ENCODE data around the gene PRKAR1B. TPM values are rescaled to one million over a fixed set of nuclear protein-coding genes. Genes with fewer than 3 reads are reported as not detected.
"Not testable (repeated sequence)": the region's sequence is repeated elsewhere in the genome, so short reads cannot be mapped to it uniquely, and the experiment has no call there.

PRKAR1B gene
- total RNA-seq, 2 donors from 2014 or later = 15.8 to 19.8 TPM

- DNase-seq (peak; percentile 3), ATAC-seq (no peak)
- intact Hi-C loops (cut with DNase I) = loop anchor here (5.0 to 10.0 kb wide), 2 partner anchors 306 to 314 kb away; no protein-coding TSS in a partner anchor
Observed at GRCh38 chr7:638256-639011, 88.6 kb downstream of the PRKAR1B start.

GRCh38 chr7:637826-638225 lies 89.3 kb downstream of the PRKAR1B start:
- ATAC-seq = no peak
- DNase-seq = peak; percentile 0
- intact Hi-C loops (cut with DNase I) = loop anchor here (5.0 to 10.0 kb wide), 2 partner anchors 306 to 313 kb away; no protein-coding TSS in a partner anchor

DNA sequence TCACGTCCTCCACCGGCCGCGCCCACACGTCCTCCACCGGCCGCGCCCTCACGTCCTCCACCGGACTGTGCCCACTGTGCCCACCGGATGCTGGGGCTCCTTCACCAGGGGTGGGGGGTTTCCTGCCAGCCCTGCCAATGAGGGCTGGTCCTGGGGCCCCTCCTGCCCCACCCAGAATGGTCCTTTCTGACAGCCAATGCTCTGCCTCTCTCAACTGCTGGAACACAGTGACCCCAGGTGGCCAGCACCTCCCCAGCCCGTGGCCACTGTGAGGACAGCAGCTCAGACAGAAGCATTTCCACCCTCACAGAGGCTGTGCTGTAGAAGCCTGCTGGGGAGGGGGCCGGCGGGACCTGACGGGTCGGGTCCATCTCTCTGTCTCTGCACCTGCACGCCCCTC lies 90.7 kb downstream of the PRKAR1B start:
- intact Hi-C loops (cut with DNase I) = loop anchor here (5.0 to 10.0 kb wide), 2 partner anchors 304 to 312 kb away; no protein-coding TSS in a partner anchor
- peak; percentile 38 to 54 for ATAC-seq
- DNase-seq = no peak

- not testable (repeated sequence) for ATAC-seq
- intact Hi-C loops (cut with DNase I) = loop anchor here (5.0 to 10.0 kb wide), 2 partner anchors 304 to 311 kb away; no protein-coding TSS in a partner anchor
- peak; percentile 11 for DNase-seq
Observed at GRCh38 chr7:635687-636382, 91.2 kb downstream of the PRKAR1B start.

DNA sequence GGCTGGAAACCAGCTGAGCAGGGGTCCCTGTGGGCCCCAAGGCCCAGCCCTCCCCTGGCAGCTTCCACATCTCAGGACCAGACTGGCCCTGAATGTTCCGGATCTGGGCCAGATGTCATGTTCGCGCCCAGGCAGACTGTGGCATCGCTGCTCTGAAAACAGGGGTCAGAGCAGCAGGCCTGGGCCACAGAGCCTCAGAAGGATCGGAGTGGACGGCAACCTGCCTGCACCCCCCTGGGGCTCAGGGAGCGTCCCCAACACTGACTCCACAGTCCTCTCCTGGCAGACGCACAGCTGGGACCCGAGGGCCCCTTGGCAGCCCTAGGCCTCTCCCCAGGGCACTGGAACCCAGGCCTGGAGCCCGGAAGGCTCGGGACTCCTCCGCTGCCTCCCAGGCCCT lies 91.9 kb downstream of the PRKAR1B start:
- intact Hi-C loops (cut with DNase I) = loop anchor here (5.0 to 10.0 kb wide), 2 partner anchors 303 to 310 kb away; no protein-coding TSS in a partner anchor
- no peak for ATAC-seq
- DNase-seq = no peak

GRCh38 chr7:633381-634018 lies 93.6 kb downstream of the PRKAR1B start:
- DNase-seq = no peak
- no peak for ATAC-seq
- intact Hi-C loops (cut with DNase I) = loop anchor here in 1 of 2 donors (10.0 kb wide), 1 partner anchor 309 kb away; no protein-coding TSS in a partner anchor

DNA sequence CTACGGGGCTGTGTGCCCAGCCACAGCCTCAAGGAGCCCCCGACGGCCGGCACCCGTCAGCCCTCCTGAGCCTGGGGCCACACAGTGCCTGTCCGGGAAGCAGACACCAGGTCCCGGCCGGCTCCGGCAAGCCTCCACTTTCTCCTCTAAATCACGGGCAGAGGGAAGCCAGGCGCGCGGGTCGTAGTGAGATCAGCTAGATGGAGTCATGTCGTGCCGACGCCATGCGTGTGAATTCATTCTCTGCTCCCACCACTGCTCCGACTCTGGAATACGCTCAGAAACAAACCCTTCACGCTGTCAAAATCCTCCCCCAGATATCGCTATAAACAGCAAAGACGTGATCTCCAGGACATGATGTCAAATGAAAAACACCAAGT lies 94.3 kb downstream of the PRKAR1B start:
- no peak for ATAC-seq
- intact Hi-C loops (cut with DNase I) = loop anchor here in 1 of 2 donors (10.0 kb wide), 1 partner anchor 308 kb away; no protein-coding TSS in a partner anchor

GRCh38 chr7:631964-632830 lies 94.9 kb downstream of the PRKAR1B start:
- intact Hi-C loops (cut with DNase I) = loop anchor here in 1 of 2 donors (10.0 kb wide), 1 partner anchor 307 kb away; no protein-coding TSS in a partner anchor
- DNase-seq (peak; percentile 10), ATAC-seq (no peak)

More for the DNA sequence above, 94.3 kb downstream of the PRKAR1B start:
- DNase-seq = no peak

GRCh38 chr7:631291-631711 lies 95.8 kb downstream of the PRKAR1B start:
- ATAC-seq (no peak), DNase-seq (peak; percentile 9)
- intact Hi-C loops (cut with DNase I) = loop anchor here in 1 of 2 donors (10.0 kb wide), 1 partner anchor 306 kb away; no protein-coding TSS in a partner anchor

DNA sequence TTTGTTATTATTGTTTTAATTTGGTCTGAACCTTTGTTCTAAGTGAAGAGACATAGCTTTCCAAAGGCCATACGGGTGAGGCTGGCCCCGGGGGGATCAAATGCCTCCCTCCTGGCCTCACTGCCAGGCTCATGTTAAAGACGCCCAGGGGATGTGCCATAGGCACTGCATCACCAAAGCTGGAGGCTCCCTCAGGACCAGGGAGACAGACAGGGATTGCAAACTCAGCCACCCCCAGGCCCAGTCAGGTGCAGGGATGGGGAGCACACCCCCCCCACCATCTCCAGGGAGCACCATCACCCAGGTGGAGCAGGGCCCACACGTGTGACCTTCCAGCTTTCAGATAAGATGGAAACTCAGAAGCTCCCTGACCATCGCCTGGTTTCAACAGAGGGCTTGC lies 96.5 kb downstream of the PRKAR1B start:
- DNase-seq (no peak), ATAC-seq (no peak)
- intact Hi-C loops (cut with DNase I) = loop anchor here in 1 of 2 donors (10.0 kb wide), 1 partner anchor 306 kb away; no protein-coding TSS in a partner anchor

DNA sequence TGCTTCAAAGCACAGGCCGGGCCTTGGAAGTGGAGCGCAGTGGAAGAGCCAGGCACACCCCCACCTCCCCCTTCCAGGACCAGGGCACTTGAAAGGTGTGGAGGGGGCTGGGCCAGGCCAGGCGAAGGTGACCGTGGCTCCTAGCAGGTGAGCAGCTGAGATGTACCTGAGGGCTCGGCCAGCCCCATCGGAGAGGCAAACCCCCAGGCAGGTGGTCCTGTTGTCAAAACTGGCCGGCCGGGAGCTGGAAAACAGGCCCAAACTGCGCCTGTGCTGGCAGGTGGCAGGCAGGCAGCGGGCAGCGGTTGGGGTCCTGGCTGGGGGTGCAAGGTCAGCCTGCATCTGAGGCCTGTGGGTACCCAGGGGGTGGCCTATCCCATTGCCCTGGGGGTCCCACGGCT lies 97.0 kb downstream of the PRKAR1B start:
- ATAC-seq (no peak), DNase-seq (no peak)
- intact Hi-C loops (cut with DNase I) = loop anchor here in 1 of 2 donors (10.0 kb wide), 1 partner anchor 305 kb away; no protein-coding TSS in a partner anchor

DNA sequence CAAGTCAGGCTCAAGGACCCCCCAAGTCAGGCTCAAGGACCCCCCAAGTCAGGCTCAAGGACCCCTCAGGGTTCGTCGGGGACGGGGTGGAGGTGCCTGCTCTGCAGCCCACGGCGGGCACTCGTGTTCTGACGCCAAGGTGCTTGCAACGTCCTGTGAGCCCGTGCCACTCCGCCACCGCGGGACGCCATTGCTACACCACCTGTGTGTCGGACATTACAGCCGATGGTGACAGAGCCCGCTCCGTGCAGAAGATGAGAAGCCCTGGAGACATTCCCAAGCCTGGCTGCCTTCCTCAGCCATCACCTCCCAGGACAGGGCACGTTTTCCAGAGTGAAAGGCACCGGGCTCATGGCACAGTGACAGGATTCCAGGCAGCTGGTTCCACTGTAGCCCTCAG lies 98.3 kb downstream of the PRKAR1B start:
- DNase-seq (no peak), ATAC-seq (no peak)
- intact Hi-C loops (cut with DNase I) = no loop called here

DNA sequence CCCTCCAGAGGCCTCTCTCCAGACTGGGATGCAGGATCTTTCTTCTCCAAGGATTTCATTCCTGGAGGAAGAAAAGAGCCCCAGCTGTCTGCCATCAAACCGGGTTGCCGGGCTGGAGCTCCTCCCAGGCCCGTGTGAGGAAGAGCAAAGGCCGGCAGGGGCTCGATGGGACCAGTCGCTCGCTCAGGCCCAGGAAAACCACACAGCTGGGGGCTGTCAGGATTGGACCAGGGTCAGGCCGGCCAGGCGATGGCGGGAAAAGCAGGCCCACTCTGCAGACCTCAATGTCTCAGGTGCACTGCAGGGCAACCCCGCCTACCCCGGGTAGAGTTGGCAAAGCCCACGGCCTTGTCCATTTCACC lies 98.7 kb downstream of the PRKAR1B start:
- ATAC-seq (no peak), DNase-seq (no peak)
- intact Hi-C loops (cut with DNase I) = no loop called here

- peak in 1 of 2 donors; percentile 18 for ATAC-seq
- DNase-seq = no peak
- intact Hi-C loops (cut with DNase I) = no loop called here
Observed at GRCh38 chr7:627661-628401, 99.2 kb downstream of the PRKAR1B start.

- intact Hi-C loops (cut with DNase I) = no loop called here
- ATAC-seq (no peak), DNase-seq (no peak)
Observed at GRCh38 chr7:625376-625971, 101.6 kb downstream of the PRKAR1B start.

DNA sequence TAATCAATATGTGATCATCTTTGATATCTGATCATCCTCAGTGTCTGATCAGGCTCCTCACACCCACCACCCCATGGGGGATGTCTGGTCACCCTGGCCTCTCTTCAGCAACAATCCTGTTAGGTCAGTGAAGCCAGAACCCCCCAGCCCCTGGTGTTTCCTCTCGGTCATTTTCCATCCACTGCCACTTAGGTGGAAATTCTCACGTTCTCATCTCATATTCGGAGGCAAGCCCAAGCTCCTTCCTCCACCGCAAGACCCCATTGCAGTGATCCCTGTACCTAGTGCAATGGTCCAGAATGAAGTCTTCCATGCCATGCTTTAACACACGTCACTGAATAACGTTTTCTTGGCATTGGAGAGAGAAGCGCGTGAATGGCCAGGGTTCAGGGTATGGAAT lies 103.6 kb downstream of the PRKAR1B start:
- no peak for DNase-seq
- intact Hi-C loops (cut with DNase I) = no loop called here
- no peak for ATAC-seq

- no peak for DNase-seq
- intact Hi-C loops (cut with DNase I) = no loop called here
Observed at GRCh38 chr7:621572-622285, 105.4 kb downstream of the PRKAR1B start.

More at GRCh38 chr7:621572-622285, 105.4 kb downstream of the PRKAR1B start:
- ATAC-seq = no peak

Data from left cardiac atrium (tissue), 4 donors.